ENCODE measurements around the gene CHMP1A. TPM values are rescaled to one million over a fixed set of nuclear protein-coding genes. Genes with fewer than 3 reads are reported as not detected.

The CHMP1A gene
- total RNA-seq, 1 experiment from 2014 or later: 158 TPM

- Histone ChIP-seq H2AFZ (ENCODE audit: low read depth, low read length, poor library complexity, severe bottlenecking) (no peak overlapping the region), H4K20me1 (ENCODE audit: insufficient read depth) (no peaks in the 10 kb centered on the region), H3K27me3 (ENCODE audit: insufficient read depth, low read length) (no peaks in the 10 kb centered on the region), H3K79me2 (ENCODE audit: insufficient read depth, low read length) (no peaks in the 10 kb centered on the region), H3K4me2 (ENCODE audit: low read length) (no peak overlapping the region), H3K4me3 (replicated peaks in 1 of 2; ENCODE audit: low read depth in 1 of 2, low read length in 2 of 2) (no peak overlapping the region), H3K9me3 (ENCODE audit: control insufficient read depth in 1 of 2, insufficient read depth in 1 of 2, low read depth in 1 of 2, low read length in 2 of 2) (no peaks in the 10 kb centered on the region), H3K36me3 (ENCODE audit: control insufficient read depth in 1 of 2, insufficient read depth in 2 of 2, low read length in 2 of 2) (no peaks in the 10 kb centered on the region), H3K9me2 (ENCODE audit: insufficient read depth) (no peaks in the 10 kb centered on the region), H3K4me1 (ENCODE audit: control insufficient read depth in 1 of 2, insufficient read depth in 2 of 2, low read length in 2 of 2) (peaks cover 15 to 29% of the 10 kb centered on the region in 2 experiments), H3K9ac (ENCODE audit: low read length) (no peak overlapping the region), H3K27ac (ENCODE audit: low read depth, low read length) (no peak overlapping the region; the same call in 1 of the 2 replicates)
- TF ChIP-seq TCF7L2 (IDR thresholded peaks at IDR 0.05; ENCODE audit: borderline replicate concordance, extremely low read depth, insufficient read depth, insufficient read length) (no peak), CTCF (IDR thresholded peaks at IDR 0.05 in 2 of 3, conservative IDR thresholded peaks at IDR 0.05 in 1 of 3; ENCODE audit: borderline replicate concordance in 1 of 3, insufficient read depth in 1 of 3, low read depth in 2 of 3, low read length in 2 of 3) (no peak), CEBPB (IDR thresholded peaks at IDR 0.05; ENCODE audit: low read depth) (no peak), YY1 (IDR thresholded peaks at IDR 0.05; ENCODE audit: extremely low read depth, insufficient replicate concordance, low read depth, low read length) (no peak), EZH2phosphoT487 (IDR thresholded peaks at IDR 0.05; ENCODE audit: borderline replicate concordance) (no peak), RAD21 (IDR thresholded peaks at IDR 0.05; ENCODE audit: low read depth) (no peak), ZFX (IDR thresholded peaks at IDR 0.05) (no peak), CBX3 (IDR thresholded peaks at IDR 0.05; ENCODE audit: low read depth) (no peak), REST (IDR thresholded peaks at IDR 0.05; ENCODE audit: low read depth) (no peak), EZH2 (IDR thresholded peaks at IDR 0.05) (no peak), EGR1 (IDR thresholded peaks at IDR 0.05; ENCODE audit: low read depth) (no peak), SP1 (IDR thresholded peaks at IDR 0.05; ENCODE audit: low read depth) (no peak), SRF (IDR thresholded peaks at IDR 0.05; ENCODE audit: low read depth) (no peak), ZNF274 (IDR thresholded peaks at IDR 0.05; ENCODE audit: low read depth, low read length) (no peak), JUND (IDR thresholded peaks at IDR 0.05) (no peak), SIN3A (IDR thresholded peaks at IDR 0.05; ENCODE audit: low read depth) (no peak), MAX (IDR thresholded peaks at IDR 0.05) (no peak)
- intact Hi-C loops (cut with micrococcal nuclease): no loop called here
- RAD21 ChIA-PET (ENCODE audit: low non-redundant PET in 1 of 2, low total read pairs in 2 of 2, uncharacterized antibody in 2 of 2, unreplicated experiment in 2 of 2): interaction anchor here in 1 of 2 experiments (0.9 kb wide), 1 partner anchor 28 kb away, joined by 3 read pairs; no protein-coding TSS in a partner anchor
- CTCF ChIA-PET: interaction anchor here (0.8 to 2.6 kb wide), 5 partner anchors 12 to 44 kb away, joined by 3 to 17 read pairs (median 5); partner anchors contain the start of gene SPATA33
- BruUV-seq (replicated peaks): no TSS peak
- DNase-seq (ENCODE audit: low read depth, low spot score) (no peak), ATAC-seq (no peak)
- POLR2A ChIA-PET: no interaction called here
Observed at GRCh38 chr16:89613954-89614459, 43.5 kb downstream of the CHMP1A start.

Measured in HCT116 (cell line).